ENCODE results near the gene UTP3.
"Not testable (repeated sequence)": the region's sequence is repeated elsewhere in the genome, so short reads cannot be mapped to it uniquely, and the experiment has no call there.

The UTP3 gene

DNA sequence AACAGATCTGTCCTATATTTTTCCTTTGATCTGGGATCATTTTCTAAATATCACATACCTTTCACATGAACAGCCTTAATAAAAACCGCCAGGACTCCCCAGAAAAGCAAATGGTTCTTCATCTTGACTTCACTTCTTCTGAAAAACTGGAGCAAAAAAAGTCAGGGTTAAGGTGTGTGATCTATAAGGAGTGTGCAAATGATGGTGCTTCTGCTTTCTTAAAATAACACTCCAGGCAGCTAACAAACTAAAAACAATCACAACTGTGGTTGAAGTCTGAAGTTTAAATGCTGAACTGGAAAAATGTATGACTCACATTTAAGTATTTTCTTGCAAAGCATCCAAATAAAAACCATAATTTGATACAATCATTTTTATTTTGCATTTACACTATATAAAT lies 22.0 kb upstream of the UTP3 start, which contains the start of gene JCHAIN:
TSS of gene JCHAIN (minus strand) at position 140 of the 400 bp plus-strand sequence. CDS start at position 122, 18 bp downstream.
- Histone ChIP-seq H3K9me3 (no peaks in the 10 kb centered on the region), H3K4me3 (no peak within 1 kb of the TSS), H3K27ac (no peak within 1 kb of the TSS), H4K20me1 (no peaks in the 10 kb centered on the region), H3K9ac (no peak within 1 kb of the TSS), H3K4me1 (peaks cover 40% of the 10 kb centered on the region), H3K4me2 (peak within 1 kb of the TSS; percentile 24; the same call in 1 of the 2 replicates), H3K27me3 (no peaks in the 10 kb centered on the region), H3K36me3 (no peaks in the 10 kb centered on the region)
- TF ChIP-seq Cebpa-rat (IDR thresholded peaks at IDR 0.05) = no peak

DNA sequence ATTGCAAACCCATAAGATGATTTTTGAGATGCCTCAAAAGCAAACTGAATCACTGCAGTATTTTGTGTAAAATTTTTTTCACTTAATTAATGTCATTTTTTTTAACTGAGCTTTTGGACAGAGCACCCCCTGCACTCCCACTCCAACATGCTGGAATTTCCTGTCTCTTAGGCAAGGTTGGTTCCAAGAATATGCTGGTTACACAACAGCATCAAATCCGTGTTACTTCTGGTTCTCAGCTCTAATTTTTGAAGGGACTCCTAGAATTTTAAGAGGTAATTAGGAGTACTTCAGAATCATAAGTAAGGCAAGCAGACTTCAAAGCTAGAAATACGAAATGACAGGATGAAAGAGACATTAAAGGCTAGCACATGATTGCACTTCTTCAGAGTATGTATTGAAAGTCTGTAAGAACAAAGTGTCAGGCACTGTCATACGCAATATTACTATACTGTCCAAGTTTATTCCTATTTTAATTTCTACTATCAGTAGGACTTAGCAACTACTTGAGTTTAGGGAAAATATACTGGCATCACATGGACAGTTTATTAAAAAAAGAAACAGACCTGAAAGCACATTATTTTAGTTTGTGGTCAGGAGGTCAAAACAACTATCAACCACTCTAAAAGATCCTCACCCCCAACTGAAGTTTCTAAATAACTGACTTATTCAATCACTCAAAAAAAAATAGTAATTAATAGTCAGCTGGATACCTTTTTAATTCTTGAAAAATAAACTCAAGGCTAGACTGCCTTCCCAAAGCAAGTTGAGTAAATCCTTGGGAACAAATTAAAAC lies 20.4 kb upstream of the UTP3 start:
- Histone ChIP-seq H3K36me3 (no peaks in the 10 kb centered on the region), H3K4me3 (no peak overlapping the region), H3K4me2 (peak overlapping the region; percentile 48), H3K9me3 (no peaks in the 10 kb centered on the region), H3K4me1 (peaks cover 40% of the 10 kb centered on the region), H4K20me1 (no peaks in the 10 kb centered on the region), H3K27ac (no peak overlapping the region), H3K27me3 (no peaks in the 10 kb centered on the region), H3K9ac (no peak overlapping the region)
- TF ChIP-seq Cebpa-rat (IDR thresholded peaks at IDR 0.05) = no peak

- Histone ChIP-seq H3K4me3 (no peak overlapping the region), H3K27me3 (no peaks in the 10 kb centered on the region), H3K9ac (no peak overlapping the region), H3K4me2 (no peak overlapping the region), H3K9me3 (no peaks in the 10 kb centered on the region), H3K36me3 (no peaks in the 10 kb centered on the region), H3K4me1 (peaks cover 40% of the 10 kb centered on the region), H3K27ac (no peak overlapping the region), H4K20me1 (no peaks in the 10 kb centered on the region)
- no peak for TF ChIP-seq Cebpa-rat (IDR thresholded peaks at IDR 0.05)
Measured at GRCh38 chr4:70670332-70671014, 17.9 kb upstream of the UTP3 start.

- no peaks in the 10 kb centered on the region for H3K27me3 ChIP-seq
- no peak overlapping the region for H3K9ac ChIP-seq
- H3K4me2 ChIP-seq = no peak overlapping the region
- H4K20me1 ChIP-seq = no peaks in the 10 kb centered on the region
- TF ChIP-seq Cebpa-rat (IDR thresholded peaks at IDR 0.05) = no peak
- H3K4me1 ChIP-seq = peaks cover 42% of the 10 kb centered on the region
- no peak overlapping the region for H3K27ac ChIP-seq
- H3K36me3 ChIP-seq = no peaks in the 10 kb centered on the region
- H3K9me3 ChIP-seq = no peaks in the 10 kb centered on the region
- H3K4me3 ChIP-seq = no peak overlapping the region
Measured at GRCh38 chr4:70671091-70671490, 17.2 kb upstream of the UTP3 start.

GRCh38 chr4:70674191-70674590 lies 14.1 kb upstream of the UTP3 start:
- no peak overlapping the region for H3K9ac ChIP-seq
- no peak overlapping the region for H3K4me3 ChIP-seq
- no peak overlapping the region for H3K27ac ChIP-seq
- H3K4me2 ChIP-seq = no peak overlapping the region
- peaks cover 46% of the 10 kb centered on the region for H3K4me1 ChIP-seq
- H3K9me3 ChIP-seq = no peaks in the 10 kb centered on the region
- H3K36me3 ChIP-seq = no peaks in the 10 kb centered on the region
- TF ChIP-seq Cebpa-rat (IDR thresholded peaks at IDR 0.05) = no peak
- H3K27me3 ChIP-seq = no peaks in the 10 kb centered on the region
- H4K20me1 ChIP-seq = no peaks in the 10 kb centered on the region

GRCh38 chr4:70674731-70675130 lies 13.6 kb upstream of the UTP3 start:
- no peak for TF ChIP-seq Cebpa-rat (IDR thresholded peaks at IDR 0.05)
- Histone ChIP-seq H3K27ac (no peak overlapping the region), H3K9ac (no peak overlapping the region)

DNA sequence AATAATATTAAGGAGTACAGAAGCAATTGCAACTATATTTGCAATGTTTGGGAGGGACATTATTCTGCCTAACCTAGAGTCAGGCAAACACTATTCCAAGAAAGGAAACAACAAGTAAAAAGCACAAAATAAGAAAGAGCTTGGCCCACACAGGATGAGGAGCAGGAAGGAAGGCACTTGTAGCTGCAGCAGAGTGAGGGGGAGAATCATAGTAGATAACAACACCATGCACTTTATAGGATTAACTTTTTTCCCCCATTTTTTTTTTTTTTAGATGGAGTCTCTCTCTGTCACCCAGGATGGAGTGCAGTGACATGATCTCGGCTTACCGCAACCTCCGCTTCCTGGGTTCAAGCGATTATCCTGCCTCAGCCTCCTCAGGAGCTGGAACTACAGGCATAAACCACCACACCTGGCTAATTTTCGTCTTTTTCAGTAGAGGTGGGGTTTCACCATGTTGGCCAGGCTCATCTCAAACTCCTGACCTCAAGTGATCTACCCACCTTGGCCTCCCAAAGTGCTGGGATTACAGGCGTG lies 11.7 kb upstream of the UTP3 start:
- Histone ChIP-seq H3K4me2 (peak overlapping the region; percentile 63), H3K9me3 (no peaks in the 10 kb centered on the region), H3K27ac (no peak overlapping the region), H3K36me3 (no peaks in the 10 kb centered on the region), H3K4me1 (peaks cover 54% of the 10 kb centered on the region), H4K20me1 (no peaks in the 10 kb centered on the region), H3K9ac (no peak overlapping the region), H3K27me3 (no peaks in the 10 kb centered on the region), H3K4me3 (no peak overlapping the region)
- no peak for TF ChIP-seq Cebpa-rat (IDR thresholded peaks at IDR 0.05)

More at GRCh38 chr4:70674731-70675130, 13.6 kb upstream of the UTP3 start:
- no peaks in the 10 kb centered on the region for H3K36me3 ChIP-seq
- peaks cover 46% of the 10 kb centered on the region for H3K4me1 ChIP-seq
- no peak overlapping the region for H3K4me2 ChIP-seq
- H3K4me3 ChIP-seq = no peak overlapping the region
- H3K27me3 ChIP-seq = no peaks in the 10 kb centered on the region
- no peaks in the 10 kb centered on the region for H3K9me3 ChIP-seq
- no peaks in the 10 kb centered on the region for H4K20me1 ChIP-seq

DNA sequence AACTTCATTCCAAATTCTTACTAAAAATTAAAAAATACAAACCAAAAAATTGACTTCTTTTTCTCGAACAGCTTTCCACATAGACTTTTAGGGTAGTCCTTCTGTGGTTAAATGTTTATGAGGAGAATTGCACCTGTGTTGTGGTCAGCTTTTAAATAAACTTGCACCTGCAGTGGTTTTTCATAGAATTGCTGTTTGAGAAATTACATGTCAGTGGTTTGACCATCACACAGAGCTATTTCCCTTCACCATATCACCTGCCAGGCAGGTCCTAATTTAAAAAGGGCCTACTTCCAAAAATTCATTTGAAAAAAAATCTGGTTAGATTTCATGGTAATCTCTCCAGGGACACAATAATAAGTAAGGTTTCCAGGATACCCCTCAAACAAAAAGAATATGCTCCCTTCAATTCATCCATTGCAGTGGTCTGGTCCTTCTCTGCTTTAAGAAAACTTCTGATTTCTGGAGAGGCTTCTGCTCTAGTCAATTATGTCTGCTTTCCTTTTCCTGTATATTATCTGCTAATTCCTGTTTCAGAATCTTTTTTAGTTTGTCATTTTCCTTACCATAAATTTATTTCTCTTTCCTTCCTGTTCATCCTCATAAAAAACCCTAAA lies 9.8 kb upstream of the UTP3 start:
- Histone ChIP-seq H4K20me1 (no peaks in the 10 kb centered on the region), H3K9ac (no peak overlapping the region), H3K27me3 (no peaks in the 10 kb centered on the region), H3K36me3 (no peaks in the 10 kb centered on the region), H3K4me3 (no peak overlapping the region), H3K9me3 (no peaks in the 10 kb centered on the region), H3K27ac (no peak overlapping the region), H3K4me2 (peak overlapping the region; percentile 63), H3K4me1 (peaks cover 54% of the 10 kb centered on the region)
- no peak for TF ChIP-seq Cebpa-rat (IDR thresholded peaks at IDR 0.05)

- Histone ChIP-seq H3K27ac (no peak overlapping the region), H3K4me2 (no peak overlapping the region), H3K4me3 (no peak overlapping the region), H3K9ac (no peak overlapping the region), H3K27me3 (no peaks in the 10 kb centered on the region), H3K36me3 (no peaks in the 10 kb centered on the region), H4K20me1 (no peaks in the 10 kb centered on the region), H3K4me1 (peaks cover 49% of the 10 kb centered on the region), H3K9me3 (no peaks in the 10 kb centered on the region)
- no peak for TF ChIP-seq Cebpa-rat (IDR thresholded peaks at IDR 0.05)
Measured at GRCh38 chr4:70680934-70681333, 7.4 kb upstream of the UTP3 start.

- H3K4me2 ChIP-seq = no peak overlapping the region
- H3K4me1 ChIP-seq = peaks cover 41% of the 10 kb centered on the region
- no peak for TF ChIP-seq Cebpa-rat (IDR thresholded peaks at IDR 0.05)
- no peak overlapping the region for H3K9ac ChIP-seq
- no peaks in the 10 kb centered on the region for H4K20me1 ChIP-seq
- no peaks in the 10 kb centered on the region for H3K36me3 ChIP-seq
- no peaks in the 10 kb centered on the region for H3K27me3 ChIP-seq
- no peak overlapping the region for H3K27ac ChIP-seq
- no peaks in the 10 kb centered on the region for H3K9me3 ChIP-seq
- H3K4me3 ChIP-seq = no peak overlapping the region
Measured at GRCh38 chr4:70681704-70682103, 6.6 kb upstream of the UTP3 start.

GRCh38 chr4:70682142-70682541 lies 6.2 kb upstream of the UTP3 start:
- H4K20me1 ChIP-seq, H3K9ac ChIP-seq, H3K9me3 ChIP-seq, H3K36me3 ChIP-seq, H3K4me3 ChIP-seq, H3K4me2 ChIP-seq, H3K27ac ChIP-seq, H3K27me3 ChIP-seq: not testable (repeated sequence)
- peaks cover 40% of the 10 kb centered on the region for H3K4me1 ChIP-seq

Data from BLaER1 (cell line).